ENCODE measurements around the gene AGPAT4. TPM values are rescaled to one million over a fixed set of nuclear protein-coding genes. Genes with fewer than 3 reads are reported as not detected.

Gene AGPAT4
- total and polyA plus RNA-seq, 2 donors (not counting 1 experiment from before 2014, with no cell fraction given) = 4.4 to 6.1 TPM

- ChIA-PET POLR2A (no interaction called here), CTCF (no interaction called here)
- H4K20me1 ChIP-seq (ENCODE audit: control insufficient read depth, insufficient read depth, low read length, poor library complexity, severe bottlenecking) = no peaks in the 10 kb centered on the region
- H3K9me3 Mint-ChIP-seq (ENCODE audit: insufficient read depth) = no peaks in the 10 kb centered on the region
- H3K9ac ChIP-seq (ENCODE audit: low read length) = no peak overlapping the region
- H3K27me3 ChIP-seq (replicated peaks in 1 of 4; ENCODE audit: control extremely low read depth in 1 of 4, control insufficient read depth in 3 of 4, insufficient read depth in 4 of 4, low read length in 3 of 4) = no peaks in the 10 kb centered on the region
- H2AFZ ChIP-seq (ENCODE audit: insufficient read depth, low read depth, low read length, poor library complexity, severe bottlenecking) = no peak overlapping the region
- no peak overlapping the region for H3K4me2 ChIP-seq (replicated peaks; ENCODE audit: low read depth, low read length, poor library complexity, severe bottlenecking)
- no peaks in the 10 kb centered on the region for H3K27me3 Mint-ChIP-seq
- H3K79me2 ChIP-seq (ENCODE audit: control insufficient read depth, insufficient read depth, low read length) = no peaks in the 10 kb centered on the region
- TF ChIP-seq EZH2 (IDR thresholded peaks at IDR 0.05; ENCODE audit: borderline replicate concordance, insufficient read depth, low read depth, low read length, poor library complexity, severe bottlenecking) (no peak), CTCF (IDR thresholded peaks at IDR 0.05) (no peak)
- H3K4me3 Mint-ChIP-seq = no peak overlapping the region
- ATAC-seq (ENCODE audit: low read depth) (no peak), DNase-seq (no peak)
- no peak overlapping the region for H3K4me3 ChIP-seq (ENCODE audit: control extremely low read depth in 1 of 5, extremely low read depth in 1 of 5, insufficient read depth in 1 of 5, low read depth in 2 of 5, low read length in 4 of 5)
- H3K27ac ChIP-seq (ENCODE audit: low read length in 2 of 2) = no peak overlapping the region
- no peaks in the 10 kb centered on the region for H3K4me1 ChIP-seq (ENCODE audit: control insufficient read depth in 2 of 2, insufficient read depth in 2 of 2, low read length in 2 of 2)
- H3K9me3 ChIP-seq (ENCODE audit: control extremely low read depth in 1 of 3, control insufficient read depth in 2 of 3, insufficient read depth in 1 of 3, low read length in 2 of 3) = no peaks in the 10 kb centered on the region
- H3K27ac Mint-ChIP-seq = no peak overlapping the region
- WGBS (ENCODE audit: insufficient coverage) = 98% methylated on average over 4 of the region's 4 CpGs
- intact Hi-C loops (cut with micrococcal nuclease) = no loop called here
- peaks cover 14 to 61% of the 10 kb centered on the region in 2 experiments for H3K36me3 ChIP-seq (replicated peaks in 1 of 2; ENCODE audit: control extremely low read depth in 1 of 2, control insufficient read depth in 1 of 2, extremely low read depth in 1 of 2, insufficient read depth in 2 of 2, low read length in 1 of 2)
- no peaks in the 10 kb centered on the region for H3K4me1 Mint-ChIP-seq
Observed at GRCh38 chr6:161103475-161103874, 170.4 kb downstream of the AGPAT4 start.

GRCh38 chr6:161101517-161101916 is 172.3 kb downstream of the AGPAT4 start:
- POLR2A ChIA-PET = no interaction called here

More at GRCh38 chr6:161101517-161101916, 172.3 kb downstream of the AGPAT4 start:
- Mint-ChIP-seq H3K27ac (no peak overlapping the region), H3K27me3 (no peaks in the 10 kb centered on the region), H3K9me3 (ENCODE audit: insufficient read depth) (no peaks in the 10 kb centered on the region), H3K4me3 (no peak overlapping the region), H3K4me1 (no peaks in the 10 kb centered on the region)
- H3K4me3 ChIP-seq (ENCODE audit: control extremely low read depth in 1 of 5, extremely low read depth in 1 of 5, insufficient read depth in 1 of 5, low read depth in 2 of 5, low read length in 4 of 5) = no peak overlapping the region
- intact Hi-C loops (cut with micrococcal nuclease) = loop anchor here (1.0 kb wide), 1 partner anchor 269 kb away; no protein-coding TSS in a partner anchor
- TF ChIP-seq CTCF (IDR thresholded peaks at IDR 0.05) (peak; percentile 25), EZH2 (IDR thresholded peaks at IDR 0.05; ENCODE audit: borderline replicate concordance, insufficient read depth, low read depth, low read length, poor library complexity, severe bottlenecking) (no peak)
- no peak overlapping the region for H3K9ac ChIP-seq (ENCODE audit: low read length)
- 96% methylated on average over 4 of the region's 7 CpGs for WGBS (ENCODE audit: insufficient coverage)
- H3K4me1 ChIP-seq (ENCODE audit: control insufficient read depth in 2 of 2, insufficient read depth in 2 of 2, low read length in 2 of 2) = no peaks in the 10 kb centered on the region
- no peak overlapping the region for H3K27ac ChIP-seq (ENCODE audit: low read length in 2 of 2)
- ATAC-seq (ENCODE audit: low read depth) (no peak), DNase-seq (peak; percentile 9)
- CTCF ChIA-PET = interaction anchor here (2.1 to 3.3 kb wide), 3 partner anchors 267 to 272 kb away, joined by 6 to 19 read pairs (median 11); no protein-coding TSS in a partner anchor
- H3K36me3 ChIP-seq (replicated peaks in 1 of 2; ENCODE audit: control extremely low read depth in 1 of 2, control insufficient read depth in 1 of 2, extremely low read depth in 1 of 2, insufficient read depth in 2 of 2, low read length in 1 of 2) = peaks cover 6 to 61% of the 10 kb centered on the region in 2 experiments
- H3K27me3 ChIP-seq (replicated peaks in 1 of 4; ENCODE audit: control extremely low read depth in 1 of 4, control insufficient read depth in 3 of 4, insufficient read depth in 4 of 4, low read length in 3 of 4) = no peaks in the 10 kb centered on the region
- no peaks in the 10 kb centered on the region for H3K79me2 ChIP-seq (ENCODE audit: control insufficient read depth, insufficient read depth, low read length)
- no peaks in the 10 kb centered on the region for H3K9me3 ChIP-seq (ENCODE audit: control extremely low read depth in 1 of 3, control insufficient read depth in 2 of 3, insufficient read depth in 1 of 3, low read length in 2 of 3)
- H4K20me1 ChIP-seq (ENCODE audit: control insufficient read depth, insufficient read depth, low read length, poor library complexity, severe bottlenecking) = no peaks in the 10 kb centered on the region
- H3K4me2 ChIP-seq (replicated peaks; ENCODE audit: low read depth, low read length, poor library complexity, severe bottlenecking) = no peak overlapping the region
- H2AFZ ChIP-seq (ENCODE audit: insufficient read depth, low read depth, low read length, poor library complexity, severe bottlenecking) = no peak overlapping the region

Measured in B cell (primary cell).